ENCODE measurements around the gene GALNS.
"Not testable (repeated sequence)": the region's sequence is repeated elsewhere in the genome, so short reads cannot be mapped to it uniquely, and the experiment has no call there.

GALNS gene

DNA sequence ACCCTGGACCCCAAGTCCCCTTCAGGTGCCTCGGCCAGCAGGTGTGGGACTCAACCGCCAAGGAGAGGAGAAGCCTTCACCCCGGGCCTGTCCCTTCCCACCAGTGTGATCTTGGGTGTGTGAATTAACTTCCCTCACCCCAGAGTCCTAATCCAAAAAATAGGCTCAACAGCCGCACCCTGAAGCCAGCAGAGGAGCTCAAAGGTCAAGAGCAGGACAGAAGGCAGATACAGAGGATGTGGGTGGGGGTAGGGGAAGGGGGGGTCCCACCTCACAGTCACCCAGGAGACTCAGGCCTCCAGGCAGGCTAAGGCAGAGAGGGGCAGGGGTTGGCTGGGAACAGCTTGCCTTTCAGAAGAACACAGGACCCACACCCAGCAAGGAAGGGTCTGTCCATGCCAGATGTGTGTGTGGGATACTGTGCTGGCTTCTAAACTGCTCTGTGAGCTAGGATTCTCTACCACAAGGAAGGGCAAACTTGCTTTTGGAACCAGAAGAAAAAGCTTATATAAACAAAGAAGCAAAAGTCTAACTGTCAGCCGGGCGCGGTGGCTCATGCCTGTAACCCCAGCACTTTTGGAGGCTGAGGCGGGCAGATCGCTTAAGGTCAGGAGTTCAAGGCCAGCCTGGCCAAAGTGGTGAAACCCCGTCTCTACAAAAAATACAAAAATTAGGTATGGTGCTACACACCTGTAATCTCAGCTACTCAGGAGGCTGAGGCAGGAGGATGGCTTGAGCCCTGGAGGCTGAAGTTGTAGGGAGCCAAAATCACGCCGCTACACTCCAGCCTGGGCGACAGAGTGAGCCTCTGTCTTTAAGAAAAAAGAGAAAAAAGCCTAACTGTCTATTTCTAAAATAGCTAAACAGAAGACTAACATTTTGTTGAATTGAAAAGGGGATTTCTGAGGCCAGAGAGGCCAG is 76.3 kb downstream of the GALNS start:
- DNase-seq: no peak

DNA sequence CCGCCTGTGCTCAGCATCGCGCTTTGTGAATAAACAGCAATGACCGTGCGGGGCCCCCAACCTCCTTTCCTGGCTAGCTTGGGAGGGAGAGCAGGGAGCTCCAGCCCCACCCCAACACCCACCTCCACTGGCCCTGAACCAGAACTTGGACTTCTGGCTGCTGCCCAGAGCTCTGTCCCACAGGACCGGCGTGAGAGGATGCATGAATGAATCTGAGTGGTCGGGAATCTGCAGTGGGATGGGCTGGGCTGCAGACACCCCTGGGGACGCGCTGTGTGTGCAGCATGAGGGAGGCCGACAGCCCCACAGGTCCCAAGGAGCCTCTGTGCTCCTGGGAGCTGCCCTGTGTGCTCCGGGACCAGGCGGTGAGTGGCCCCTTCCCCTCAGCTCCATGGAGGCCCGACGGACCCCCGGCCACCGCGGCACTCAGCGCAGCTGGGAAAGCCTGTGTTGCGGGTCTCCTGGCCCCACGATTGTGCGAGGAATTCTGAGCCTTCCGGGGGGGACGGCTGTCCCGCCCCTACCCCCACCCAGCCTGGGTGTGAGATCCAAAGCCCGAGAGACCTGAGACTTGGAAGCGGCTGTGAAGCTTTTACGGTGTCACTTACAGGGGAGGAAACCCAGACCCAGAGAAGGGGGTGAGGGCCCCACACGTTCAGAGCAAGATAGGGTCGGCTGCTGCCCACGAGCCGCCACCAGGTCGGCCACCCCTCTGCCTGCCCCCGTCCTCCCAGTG is 77.2 kb downstream of the GALNS start:
- no peak for DNase-seq

DNA sequence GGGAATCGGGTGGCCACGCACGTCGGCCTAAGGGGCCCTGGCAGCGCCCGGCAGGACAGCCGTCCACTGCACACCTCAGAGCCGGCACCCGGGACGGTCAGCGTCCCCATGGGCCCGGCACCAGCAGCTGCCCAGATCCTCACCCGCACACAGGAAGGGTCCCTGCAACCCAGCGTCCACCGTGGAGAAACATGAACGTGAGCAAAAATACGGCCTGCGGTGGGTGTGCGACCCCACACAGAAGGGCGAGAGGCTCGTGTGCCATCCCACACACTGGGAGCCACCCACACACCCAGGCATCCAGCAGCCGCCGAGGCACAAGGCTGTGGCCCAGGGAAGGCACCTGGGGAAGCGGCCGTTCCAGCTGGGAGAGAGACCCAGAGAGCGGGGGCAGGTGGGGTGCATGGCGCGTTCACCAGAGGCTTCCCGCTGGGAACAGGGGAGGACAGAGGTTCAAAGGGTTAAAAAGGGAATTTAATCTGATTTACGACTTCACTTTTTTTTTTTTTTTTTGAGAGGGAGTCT is 78.1 kb downstream of the GALNS start:
- DNase-seq: no peak

DNA sequence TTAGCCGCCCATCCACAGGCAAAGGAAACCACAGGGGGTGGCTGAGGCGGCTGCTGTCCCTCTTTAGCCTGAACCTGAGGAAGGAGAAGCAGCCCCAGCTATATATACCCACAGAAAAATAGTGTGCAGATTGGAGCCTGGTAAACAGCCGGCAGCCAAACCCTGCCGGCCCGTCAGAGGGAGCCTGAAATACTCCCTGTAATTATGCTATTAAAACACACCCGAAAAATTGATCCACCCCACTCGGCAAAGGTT is 78.5 kb downstream of the GALNS start:
- no peak for DNase-seq

DNA sequence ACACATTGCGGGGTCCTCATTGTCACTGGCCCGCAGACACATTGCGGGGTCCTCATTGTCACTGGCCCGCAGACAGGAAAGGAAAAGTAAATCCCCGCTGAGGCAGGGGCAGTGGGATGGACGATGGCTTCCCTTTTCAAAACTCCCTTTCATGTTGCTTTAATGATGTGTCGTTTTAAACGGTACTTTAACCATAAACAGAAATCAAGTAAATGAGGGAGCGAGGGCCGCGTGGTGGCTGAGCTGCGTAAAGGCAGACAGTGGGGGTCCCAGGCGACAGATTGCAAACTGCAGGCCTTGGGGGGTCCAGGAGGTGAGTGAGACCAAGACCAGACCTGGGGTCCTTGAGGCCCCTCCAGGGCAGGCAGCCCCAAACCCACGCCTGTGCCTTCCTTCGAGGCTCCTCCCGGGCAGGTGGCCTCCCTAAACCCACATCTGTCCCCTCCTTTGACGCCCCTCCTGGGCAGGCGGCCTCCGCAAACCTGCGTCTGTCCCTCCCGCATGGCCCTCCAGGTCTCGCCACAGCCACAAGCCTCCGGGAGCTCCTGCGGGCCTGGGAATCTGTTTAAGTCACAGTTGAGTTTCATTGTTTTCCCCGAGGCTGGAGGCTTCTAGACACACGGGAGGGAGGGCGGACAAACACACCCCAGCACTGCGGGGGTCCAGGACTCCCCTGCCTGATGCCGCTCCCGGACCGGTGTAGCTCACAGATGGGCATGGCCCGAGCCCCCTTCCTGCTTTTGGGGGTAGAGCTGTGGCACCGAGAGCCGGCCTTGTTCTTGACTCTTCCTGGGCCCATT is 79.1 kb downstream of the GALNS start:
- DNase-seq: no peak

DNA sequence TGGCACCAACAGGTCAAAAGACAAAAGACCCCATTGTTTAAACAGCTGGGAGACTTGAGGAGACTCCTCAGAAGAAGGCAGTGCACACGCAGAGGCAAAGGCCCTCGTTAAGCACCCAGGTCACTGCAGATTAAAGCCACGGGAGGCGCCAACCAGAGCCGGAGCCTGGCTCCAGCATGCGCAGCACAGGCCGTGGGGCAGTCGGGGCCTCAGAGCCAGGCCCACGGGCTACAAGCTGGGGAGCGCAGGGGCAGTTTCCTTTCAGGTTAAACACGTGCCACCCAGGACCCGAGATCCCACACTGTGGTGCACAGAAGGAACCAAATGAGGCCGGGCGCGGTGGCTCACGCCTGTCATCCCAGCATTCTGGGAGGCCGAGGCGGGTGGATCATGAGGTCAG is 80.9 kb downstream of the GALNS start:
- DNase-seq: no peak

DNA sequence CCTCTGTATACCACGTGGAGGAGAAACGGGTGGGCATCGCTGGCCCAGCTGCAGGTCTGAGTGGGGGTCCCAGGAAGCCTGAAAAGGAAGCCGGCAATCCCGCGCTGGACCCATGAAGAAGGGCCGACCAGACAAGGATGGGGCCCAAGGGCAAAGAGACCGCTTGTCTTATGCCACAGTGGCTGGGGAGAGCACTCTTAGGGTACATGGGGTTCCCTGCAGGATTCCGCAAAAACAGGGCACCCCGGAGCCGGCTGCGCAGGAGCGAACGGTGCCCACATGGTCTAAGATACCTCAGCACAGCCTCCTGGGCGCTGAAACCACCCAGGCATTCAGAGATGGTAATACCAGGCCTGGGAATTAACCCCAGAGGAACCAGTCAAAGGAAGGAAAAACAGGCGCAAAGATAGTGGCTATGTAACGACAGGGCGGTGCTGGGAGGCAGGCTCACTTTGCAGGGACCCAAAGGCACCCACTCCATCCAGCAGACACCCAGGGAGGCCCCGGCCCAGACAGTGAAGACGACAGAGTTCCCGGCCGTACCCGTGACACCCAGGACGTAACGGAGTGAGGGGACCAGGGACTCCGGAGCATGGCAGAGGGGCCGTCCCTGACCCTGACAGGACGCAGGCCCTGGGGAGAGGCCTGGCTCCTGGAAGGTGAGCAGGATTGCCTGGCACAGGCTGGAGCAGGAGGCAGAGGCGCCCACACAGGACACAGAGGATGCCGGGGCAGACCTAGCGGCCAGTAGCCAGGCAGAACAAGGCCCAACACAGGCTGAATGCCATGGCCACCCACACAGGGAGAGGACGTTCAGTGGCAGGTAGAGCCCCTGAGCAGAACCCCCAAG is 82.0 kb downstream of the GALNS start:
- no peak for DNase-seq

DNA sequence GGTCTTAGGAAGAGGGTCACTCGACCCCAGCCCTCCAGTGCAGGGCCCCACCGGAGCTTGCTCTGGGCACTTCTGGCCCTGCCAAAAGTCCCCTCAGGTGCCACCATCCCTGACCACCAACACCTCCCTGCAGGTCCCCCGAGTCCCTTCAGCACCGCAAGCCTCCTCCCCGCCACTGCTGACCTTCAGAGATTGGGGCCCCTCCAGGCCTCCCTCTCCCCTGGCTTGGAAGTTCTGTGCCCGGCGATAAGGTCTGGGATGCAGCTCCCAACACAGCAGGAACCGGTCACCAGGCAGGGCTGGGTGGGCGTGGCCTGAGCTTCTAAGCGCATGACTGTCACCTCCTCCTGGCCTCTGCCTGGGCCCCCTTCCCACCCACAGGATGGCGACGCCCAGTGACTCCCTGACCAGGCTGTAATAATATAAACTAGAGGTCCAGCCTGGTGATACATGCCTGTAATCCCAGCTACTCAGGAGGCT is 82.9 kb downstream of the GALNS start:
- DNase-seq: no peak

DNA sequence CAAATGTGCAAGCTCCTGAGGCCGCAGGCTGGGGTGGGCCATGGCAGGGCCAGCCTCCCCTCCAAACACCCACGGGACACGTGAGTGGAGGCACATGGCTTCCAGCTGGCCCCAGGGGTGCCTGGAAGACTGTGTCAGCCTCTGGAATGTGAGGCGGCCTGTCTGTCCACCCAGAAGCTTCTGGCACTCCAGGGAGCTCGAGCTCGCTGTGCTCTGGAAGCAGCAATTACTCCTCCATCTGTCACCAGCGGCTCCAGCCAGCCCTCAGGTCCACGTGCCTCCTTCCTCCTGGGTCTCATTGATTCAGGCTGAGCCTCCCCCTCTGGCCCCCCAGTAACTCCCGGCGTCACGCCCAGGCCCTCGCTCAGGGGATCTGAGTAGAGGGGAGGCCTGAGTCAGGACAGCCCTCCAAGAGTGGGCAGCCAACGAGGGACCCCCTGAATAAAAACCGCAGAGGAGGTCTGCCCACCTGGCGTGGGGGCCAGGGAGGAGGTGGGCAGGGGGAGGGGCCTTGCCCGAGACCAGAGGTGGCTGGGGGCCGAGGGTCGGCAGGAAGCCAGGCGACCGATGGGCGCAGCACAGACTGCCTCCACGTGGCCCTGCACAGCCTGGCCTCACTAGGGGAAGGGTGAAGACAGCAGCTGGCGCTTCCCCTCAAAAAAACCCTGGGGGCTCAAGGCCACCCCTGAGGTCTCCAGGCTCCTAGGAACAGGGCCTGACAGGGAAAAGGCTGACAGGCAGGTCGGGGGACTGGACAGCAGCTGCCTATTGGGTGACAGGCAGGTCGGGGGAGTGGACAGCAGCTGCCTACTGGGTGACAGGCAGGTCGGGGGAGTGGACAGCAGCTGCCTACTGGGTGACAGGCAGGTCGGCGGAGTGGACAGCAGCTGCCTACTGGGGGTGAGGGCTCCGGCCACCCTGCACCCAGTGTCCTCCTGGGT is 83.6 kb downstream of the GALNS start:
- DNase-seq: no peak

DNA sequence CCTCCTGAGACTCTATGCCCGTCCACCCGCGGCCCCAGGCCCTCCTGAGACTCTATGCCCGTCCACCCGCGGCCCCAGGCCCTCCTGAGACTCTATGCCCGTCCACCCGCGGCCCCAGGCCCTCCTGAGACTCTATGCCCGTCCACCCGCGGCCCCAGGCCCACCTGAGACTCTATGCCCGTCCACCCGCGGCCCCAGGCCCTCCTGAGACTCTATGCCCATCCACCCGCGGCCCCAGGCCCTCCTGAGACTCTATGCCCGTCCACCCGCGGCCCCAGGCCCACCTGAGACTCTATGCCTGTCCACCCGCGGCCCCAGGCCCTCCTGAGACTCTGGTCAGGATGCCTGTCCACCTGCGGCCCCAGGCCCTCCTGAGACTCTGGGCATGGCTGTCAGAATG is 85.0 kb downstream of the GALNS start:
- DNase-seq: not testable (repeated sequence)

DNA sequence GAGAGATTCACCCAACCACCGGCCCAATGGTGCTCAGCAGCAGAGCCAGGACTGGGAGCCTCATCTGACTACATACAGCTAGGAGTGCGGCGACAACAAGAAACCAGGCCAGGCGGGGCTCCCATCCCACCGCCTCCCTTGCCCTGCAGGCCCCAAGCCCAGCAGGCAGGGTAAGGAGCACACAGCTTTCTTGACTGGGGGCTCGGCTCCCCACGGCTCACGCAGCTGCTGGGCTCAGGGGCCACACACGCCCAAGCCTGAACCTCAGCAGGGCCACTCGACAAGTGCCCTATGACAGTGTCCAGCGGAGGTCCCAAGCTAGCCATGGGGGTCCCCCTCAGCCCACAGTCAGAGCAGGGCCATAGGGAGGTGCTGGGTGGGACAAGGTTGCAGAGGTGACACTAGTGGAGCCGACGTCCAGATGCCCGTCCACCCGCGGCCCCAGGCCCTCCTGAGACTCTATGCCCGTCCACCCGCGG is 85.4 kb downstream of the GALNS start:
- DNase-seq: no peak

DNA sequence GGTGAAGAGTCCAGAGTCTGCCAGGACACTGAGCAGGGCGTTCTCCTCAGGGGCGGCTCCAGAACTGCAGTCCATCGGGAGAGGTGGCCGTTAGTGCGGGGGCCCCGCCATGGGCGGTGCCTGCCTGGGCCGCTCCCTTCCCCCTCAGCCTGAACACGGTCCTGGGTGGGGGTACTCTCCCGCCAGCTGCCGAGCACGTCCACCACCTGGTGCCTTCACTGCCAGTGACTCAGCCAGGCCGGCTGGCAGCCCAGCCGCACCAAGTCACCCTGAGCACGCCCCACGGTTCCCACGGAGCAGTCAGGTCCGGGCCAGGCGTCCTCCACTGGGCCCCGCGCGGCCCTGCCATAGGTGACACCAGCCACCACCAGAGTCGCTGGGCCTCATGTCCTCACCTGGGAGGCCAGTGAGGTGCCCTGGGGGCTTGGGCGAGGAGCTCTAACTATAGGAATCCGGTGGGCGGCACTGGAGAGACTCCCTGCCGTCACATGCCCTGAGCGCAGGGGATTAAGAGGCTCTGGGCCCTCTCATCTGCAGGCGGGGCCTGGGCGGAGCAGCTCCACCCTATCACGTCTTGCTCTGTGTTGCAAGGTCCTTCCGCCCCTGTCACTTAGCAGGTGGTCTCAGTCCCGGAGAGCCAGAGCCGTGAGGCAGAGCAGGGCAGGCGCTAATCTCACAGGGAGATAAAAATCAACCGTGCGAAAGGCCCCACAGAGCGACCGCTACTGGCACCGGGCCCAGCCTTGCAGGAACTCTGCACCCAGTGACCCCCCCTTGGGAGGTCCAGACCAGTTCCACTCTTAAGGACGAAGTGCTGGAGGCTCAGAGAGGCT is 86.1 kb downstream of the GALNS start:
- no peak for DNase-seq

DNA sequence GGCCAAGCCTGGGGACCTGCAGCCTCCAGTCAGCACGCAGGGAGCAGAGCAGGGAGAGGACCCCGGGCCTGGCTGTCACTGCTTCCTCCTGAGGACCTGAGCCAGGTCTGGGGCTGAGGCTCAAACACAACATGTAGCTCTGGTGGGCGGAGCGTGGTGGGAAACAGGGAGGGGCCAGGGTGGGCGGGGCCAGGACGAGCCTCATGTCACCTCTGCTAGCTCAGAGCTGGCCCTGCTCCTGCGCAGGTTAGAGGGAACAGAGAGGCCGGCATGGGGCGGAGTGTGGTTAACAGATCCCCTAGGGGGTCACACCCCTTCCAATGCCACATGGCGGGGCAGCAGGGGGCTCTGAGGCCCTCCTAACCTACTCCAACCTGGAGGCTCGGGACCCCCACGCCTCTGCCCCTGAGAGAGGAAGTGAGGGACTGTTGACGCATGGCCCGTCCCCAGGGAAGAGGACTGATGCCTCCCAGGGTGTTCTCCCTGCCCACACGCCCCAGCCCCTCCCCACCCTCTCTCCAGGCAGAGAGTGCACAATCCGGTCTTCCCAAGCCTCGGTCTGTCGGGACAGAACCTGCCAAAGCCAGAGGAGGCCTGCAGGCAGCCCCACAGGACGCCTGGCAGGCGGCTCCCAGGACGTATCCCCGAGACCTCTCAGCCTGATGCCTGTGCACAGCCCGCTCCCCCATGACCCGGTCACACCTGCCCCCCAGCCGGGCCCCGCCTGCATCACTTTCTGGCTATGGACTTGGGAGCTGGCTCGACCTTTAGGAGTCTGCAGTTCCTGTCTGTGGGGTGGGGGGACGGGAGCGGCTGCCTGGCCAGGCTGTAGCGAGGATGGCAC is 86.9 kb downstream of the GALNS start:
- no peak for DNase-seq

DNA sequence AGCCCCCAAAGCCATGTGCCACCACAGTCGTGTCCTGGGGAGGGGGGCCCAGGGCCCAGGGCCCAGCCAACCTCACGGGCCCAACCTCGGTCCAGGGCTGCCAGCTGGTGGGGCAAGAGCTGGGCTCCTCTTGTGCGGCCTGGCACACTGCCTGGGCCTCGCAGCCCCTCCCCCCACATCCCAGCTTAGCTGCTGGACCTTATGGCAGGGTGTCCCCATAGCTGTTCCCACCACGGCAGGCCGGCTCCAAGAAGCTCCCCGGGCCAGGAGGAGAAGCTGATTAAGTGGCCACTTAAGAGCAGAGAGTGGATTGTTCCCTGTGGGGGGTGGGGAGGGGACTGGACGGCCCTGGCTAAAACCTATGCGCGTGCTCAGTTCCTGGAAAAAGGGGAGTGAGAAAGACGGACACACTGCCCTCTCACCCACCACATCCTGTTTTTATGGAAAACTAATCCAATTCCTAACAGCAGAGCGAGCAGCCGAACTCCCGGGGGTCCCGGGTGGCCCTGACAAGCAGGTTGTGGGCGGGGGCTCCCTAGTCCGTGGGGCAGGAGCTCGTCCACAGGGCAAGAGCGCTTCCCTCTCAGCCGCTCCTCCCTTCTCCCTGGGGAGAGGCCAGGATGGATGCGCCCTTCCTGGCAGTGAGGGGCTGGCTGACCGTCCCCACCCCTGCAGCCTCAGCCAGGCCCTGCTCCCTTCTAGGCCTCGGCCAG is 88.5 kb downstream of the GALNS start:
- no peak for DNase-seq

DNA sequence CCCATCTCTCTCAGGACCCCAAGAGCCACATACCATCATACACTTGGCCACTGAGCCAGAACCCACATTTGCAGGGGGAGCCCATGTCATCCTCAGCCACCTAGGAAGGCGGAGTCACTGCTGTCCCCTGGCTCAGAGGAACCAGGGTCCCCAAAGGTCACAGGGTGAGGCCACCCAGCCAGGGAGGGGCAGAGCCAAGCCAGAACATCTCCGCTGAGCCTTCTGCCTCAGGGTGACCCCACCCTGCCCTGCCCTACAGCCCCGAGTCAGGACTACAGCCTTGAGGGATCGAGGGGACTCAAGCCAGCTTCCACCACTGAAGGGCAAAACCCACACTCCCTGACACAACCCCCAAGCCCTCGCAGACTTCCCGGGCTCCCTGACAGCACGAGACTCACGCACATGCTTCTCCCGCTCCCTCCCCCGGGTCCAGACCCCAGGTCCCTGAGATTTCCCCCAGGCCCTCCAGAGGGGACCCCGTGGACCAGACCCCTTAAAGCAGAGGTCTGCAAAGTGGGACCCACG is 89.1 kb downstream of the GALNS start:
- DNase-seq: no peak

DNA sequence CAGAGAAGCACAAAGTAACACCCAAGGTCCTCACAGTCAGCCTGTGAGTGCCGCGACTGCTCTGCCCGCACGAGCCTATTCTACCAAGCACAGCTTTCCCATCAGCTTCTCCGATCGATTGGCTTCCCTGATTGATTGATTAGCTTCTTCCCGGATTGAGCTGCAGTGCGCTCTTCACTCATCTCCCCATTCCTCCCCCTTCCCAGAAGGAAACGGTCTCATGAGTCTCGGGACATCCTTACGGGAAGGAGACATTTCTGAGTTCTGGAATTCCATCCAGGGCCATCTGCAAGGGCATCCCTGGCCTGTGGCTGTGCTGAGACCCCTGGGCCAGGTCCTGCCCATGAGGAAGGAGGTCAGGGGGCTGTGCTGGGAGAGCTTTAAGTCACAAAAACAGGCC is 89.8 kb downstream of the GALNS start:
- no peak for DNase-seq

DNA sequence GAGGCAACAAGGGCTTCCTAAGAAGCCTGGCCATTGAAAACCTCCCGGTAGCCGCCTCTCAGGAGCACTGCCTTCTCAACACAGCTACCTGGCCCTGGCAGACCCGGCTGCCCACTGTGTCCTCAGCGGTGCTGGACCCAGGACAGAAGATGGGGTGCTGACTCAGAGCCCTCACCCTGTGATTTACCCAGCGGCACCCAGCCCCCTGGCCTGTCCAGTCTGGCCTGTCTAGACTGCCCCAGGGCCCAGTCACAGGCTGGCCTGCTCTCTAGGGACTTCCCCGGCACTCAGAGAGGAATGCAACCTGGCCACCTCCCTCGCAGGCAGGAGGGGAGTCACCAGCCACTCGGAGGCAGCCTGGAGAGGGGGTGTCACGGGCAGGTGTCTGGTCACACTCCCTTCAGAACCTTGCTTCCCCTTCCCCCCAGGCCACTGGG is 91.8 kb downstream of the GALNS start:
- no peak for DNase-seq

DNA sequence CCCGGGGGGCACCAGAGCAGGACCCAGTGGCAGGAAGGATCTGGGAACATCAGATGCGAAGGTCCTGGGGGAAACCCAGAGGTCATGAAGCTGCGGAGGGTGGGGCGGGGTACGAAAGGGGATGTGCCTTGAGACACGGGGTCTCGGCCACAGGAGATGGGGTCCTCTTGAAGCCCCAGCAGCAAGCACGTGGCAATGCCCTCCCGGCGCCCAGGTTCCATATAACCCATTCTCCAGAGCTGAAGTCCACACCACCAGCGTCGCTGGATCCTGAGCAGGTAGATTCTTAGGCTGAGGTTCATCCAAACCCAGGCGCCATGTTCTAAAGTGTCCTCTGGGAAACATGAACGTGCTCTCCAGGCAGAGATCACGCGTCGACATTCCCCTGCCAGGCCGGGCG is 92.7 kb downstream of the GALNS start:
- DNase-seq: no peak

All from activated naive CD4-positive, alpha-beta T cell treated with anti-CD3 and anti-CD28 coated beads, Interleukin-2, amount 50 U/mL, for 16 hours (primary cell).